Neural progenitor cell (in vitro differentiated cells): ENCODE data around the gene DEAF1. TPM values are rescaled to one million over a fixed set of nuclear protein-coding genes. Genes with fewer than 3 reads are reported as not detected.

Experiments
- DNase-seq: peaks from one replicate; pipeline ENCODE4 v3.0.0-alpha.2; 2016; ENCODE audit warnings: low spot score
- H2AFZ ChIP-seq: fragments of 200-600 bp; sonication (generic); replicated peaks from 2 replicates; pipeline ENCODE4 v1.6.1; 2016; ENCODE audit warnings: antibody characterized with exemption
- H3F3A ChIP-seq: fragments of 200-600 bp; sonication (generic); 2 replicates; pipeline ENCODE4 v1.6.1; 2016; ENCODE audit warnings: antibody characterized with exemption, low read depth
- H3K27ac ChIP-seq: fragments of 200-600 bp; sonication (generic); 2 replicates; pipeline ENCODE4 v1.5.1; 2016; ENCODE audit warnings: mild to moderate bottlenecking
- H3K27me3 ChIP-seq: fragments of 200-600 bp; sonication (generic); 2 replicates; pipeline ENCODE4 v1.6.1; 2016; ENCODE audit warnings: mild to moderate bottlenecking, moderate library complexity
- H3K36me3 ChIP-seq: fragments of 200-600 bp; sonication (generic); 2 replicates; pipeline ENCODE4 v1.5.1; 2016
- H3K4me1 ChIP-seq: fragments of 200-600 bp; sonication (generic); 2 replicates; pipeline ENCODE4 v1.6.1; 2016; ENCODE audit warnings: mixed run types
- H3K4me2 ChIP-seq: fragments of 200-600 bp; sonication (generic); 2 replicates; pipeline ENCODE4 v1.6.1; 2016
- H3K4me3 ChIP-seq: fragments of 200-600 bp; sonication (generic); 2 replicates; pipeline ENCODE4 v1.5.1; 2016
- H3K79me2 ChIP-seq: fragments of 200-600 bp; sonication (generic); 2 replicates; pipeline ENCODE4 v1.6.1; 2016; ENCODE audit warnings: low read depth
- H3K9ac ChIP-seq: fragments of 200-600 bp; sonication (generic); 2 replicates; pipeline ENCODE4 v1.6.1; 2016
- H3K9me3 ChIP-seq: fragments of 200-600 bp; sonication (generic); 2 replicates; pipeline ENCODE4 v1.5.1; 2016; ENCODE audit warnings: low read depth
- H4K20me1 ChIP-seq: fragments of 200-600 bp; sonication (generic); 2 replicates; pipeline ENCODE4 v1.6.1; 2016; ENCODE audit warnings: low read depth
- H3K27ac Mint-ChIP-seq: 3 replicates; pipeline ENCODE4 v1.8.0; 2021; ENCODE audit warnings: mixed read lengths
- H3K27me3 Mint-ChIP-seq: 2 replicates; pipeline ENCODE4 v1.8.0; 2022; ENCODE audit warnings: low read depth, mild to moderate bottlenecking, inconsistent platforms, moderate library complexity, mixed read lengths; ENCODE audit not compliant: insufficient read depth
- H3K36me3 Mint-ChIP-seq: 3 replicates; pipeline ENCODE4 v1.8.0; 2021; ENCODE audit warnings: mixed read lengths
- H3K4me1 Mint-ChIP-seq: 3 replicates; pipeline ENCODE4 v1.8.0; 2021; ENCODE audit warnings: mixed read lengths
- H3K4me3 Mint-ChIP-seq: 3 replicates; pipeline ENCODE4 v1.8.0; 2021; ENCODE audit warnings: mild to moderate bottlenecking, moderate library complexity, mixed read lengths
- H3K9me3 Mint-ChIP-seq: 3 replicates; pipeline ENCODE4 v1.8.0; 2020; ENCODE audit warnings: mixed read lengths
- EZH2 ChIP-seq: fragments of 200-600 bp; sonication (generic); IDR thresholded peaks from 2 replicates; pipeline ENCODE4 v1.6.1; 2017; ENCODE audit warnings: antibody characterized with exemption, mild to moderate bottlenecking, moderate library complexity
- EZH2phosphoT487 ChIP-seq: fragments of 200-600 bp; sonication (generic); IDR thresholded peaks from 2 replicates; pipeline ENCODE4 v1.6.1; 2017; ENCODE audit warnings: antibody characterized with exemption
- total RNA-seq: library from RNA; depleted of rRNA; stranded (reverse); fragments of >200 nt; gene quantifications from 2 replicates; pipeline ENCODE4 v1.2.3, GENCODE V29; 2015; ENCODE audit warnings: low replicate concordance
- TF ChIP-seq, protein P1 (sequence below): fragments of 200-600 bp; sonication (generic); IDR thresholded peaks from 2 replicates; pipeline ENCODE4 v1.5.1; 2017; ENCODE audit warnings: antibody characterized with exemption, mild to moderate bottlenecking

Gene DEAF1
- total RNA-seq, 1 donor from 2014 or later, result 38.4 TPM

DNA sequence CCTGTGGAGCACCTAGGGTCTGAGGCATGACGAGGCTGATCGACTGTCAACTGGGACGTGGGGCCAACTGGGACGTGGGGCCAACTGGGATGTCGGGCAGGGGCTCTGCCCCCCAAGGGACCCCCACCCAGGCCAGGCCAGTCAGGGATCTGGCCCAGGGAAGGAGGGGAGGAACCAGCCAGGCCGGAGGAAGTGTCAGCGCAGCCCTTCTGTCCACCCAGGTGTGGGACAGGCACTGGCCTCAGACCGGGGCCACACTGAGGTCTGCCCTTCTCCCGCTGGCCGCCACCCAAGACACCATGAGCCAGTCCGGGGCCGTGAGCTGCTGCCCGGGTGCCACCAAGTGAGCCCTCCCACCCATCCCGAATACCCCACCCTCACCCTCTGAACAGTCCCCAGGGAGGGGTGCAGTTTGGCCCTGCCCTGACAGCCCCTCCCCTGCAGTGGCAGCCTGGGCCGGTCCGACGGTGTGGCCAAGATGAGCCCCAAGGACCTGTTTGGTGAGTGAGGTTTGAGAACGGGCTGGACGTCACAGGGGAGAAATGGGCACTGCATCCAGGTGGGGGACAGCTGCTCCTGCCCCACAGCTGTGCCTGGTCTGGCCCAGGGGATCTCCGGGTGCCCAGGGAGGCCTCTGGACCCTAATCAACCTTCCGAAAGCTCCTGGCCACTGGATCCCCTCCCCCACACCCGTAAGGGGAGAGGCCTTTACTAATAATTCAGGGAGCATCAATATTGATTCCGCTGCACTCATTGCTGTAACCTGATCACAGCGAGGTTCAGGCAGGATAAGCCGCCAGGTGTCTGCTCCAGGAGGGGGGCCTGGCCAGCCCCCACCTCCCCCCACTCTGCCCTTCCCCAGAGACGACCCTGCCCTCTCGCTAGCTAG lies 14.3 kb upstream of the DEAF1 start:
- Mint-ChIP-seq H3K27ac (no peak overlapping the region), H3K4me1 (peaks cover 10% of the 10 kb centered on the region), H3K9me3 (no peaks in the 10 kb centered on the region), H3K36me3 (no peaks in the 10 kb centered on the region), H3K4me3 (no peak overlapping the region), H3K27me3 (peaks cover 14% of the 10 kb centered on the region)
- Histone ChIP-seq H3K9me3 (no peaks in the 10 kb centered on the region), H3K27me3 (peaks cover 22% of the 10 kb centered on the region), H3K4me2 (no peak overlapping the region), H3K4me3 (no peak overlapping the region), H4K20me1 (peaks cover 8% of the 10 kb centered on the region), H3K36me3 (no peaks in the 10 kb centered on the region), H3K79me2 (no peaks in the 10 kb centered on the region), H3K27ac (no peak overlapping the region), H2AFZ (no peak overlapping the region), H3K9ac (no peak overlapping the region), H3F3A (no peaks in the 10 kb centered on the region), H3K4me1 (peaks cover 15% of the 10 kb centered on the region)
- TF ChIP-seq, protein P1, sequence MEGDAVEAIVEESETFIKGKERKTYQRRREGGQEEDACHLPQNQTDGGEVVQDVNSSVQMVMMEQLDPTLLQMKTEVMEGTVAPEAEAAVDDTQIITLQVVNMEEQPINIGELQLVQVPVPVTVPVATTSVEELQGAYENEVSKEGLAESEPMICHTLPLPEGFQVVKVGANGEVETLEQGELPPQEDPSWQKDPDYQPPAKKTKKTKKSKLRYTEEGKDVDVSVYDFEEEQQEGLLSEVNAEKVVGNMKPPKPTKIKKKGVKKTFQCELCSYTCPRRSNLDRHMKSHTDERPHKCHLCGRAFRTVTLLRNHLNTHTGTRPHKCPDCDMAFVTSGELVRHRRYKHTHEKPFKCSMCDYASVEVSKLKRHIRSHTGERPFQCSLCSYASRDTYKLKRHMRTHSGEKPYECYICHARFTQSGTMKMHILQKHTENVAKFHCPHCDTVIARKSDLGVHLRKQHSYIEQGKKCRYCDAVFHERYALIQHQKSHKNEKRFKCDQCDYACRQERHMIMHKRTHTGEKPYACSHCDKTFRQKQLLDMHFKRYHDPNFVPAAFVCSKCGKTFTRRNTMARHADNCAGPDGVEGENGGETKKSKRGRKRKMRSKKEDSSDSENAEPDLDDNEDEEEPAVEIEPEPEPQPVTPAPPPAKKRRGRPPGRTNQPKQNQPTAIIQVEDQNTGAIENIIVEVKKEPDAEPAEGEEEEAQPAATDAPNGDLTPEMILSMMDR, result no peak
- no peak for TF ChIP-seq EZH2
- no peak for TF ChIP-seq EZH2phosphoT487
- no peak for DNase-seq

DNA sequence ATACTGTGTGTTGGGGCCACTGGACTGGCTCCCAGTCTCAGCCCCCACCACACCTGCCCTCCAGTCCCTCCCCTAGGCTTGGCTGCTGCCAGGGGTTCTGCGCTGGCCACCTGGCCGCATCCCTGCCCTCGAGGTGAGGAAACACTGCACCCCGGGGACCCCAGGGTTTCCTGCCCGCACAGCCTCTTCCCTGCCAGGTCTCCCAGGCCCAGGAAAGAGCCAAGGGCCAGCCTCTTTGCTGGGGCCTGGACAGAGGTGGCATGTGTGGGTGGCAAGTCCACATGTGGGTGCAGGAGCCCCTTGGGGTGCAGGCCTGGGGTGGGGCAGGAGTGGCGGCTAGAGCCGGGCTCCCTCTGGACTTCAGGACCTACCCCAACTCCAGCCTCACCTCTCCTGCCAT lies 13.5 kb upstream of the DEAF1 start:
- Mint-ChIP-seq H3K9me3 (no peaks in the 10 kb centered on the region), H3K27me3 (peaks cover 15% of the 10 kb centered on the region), H3K4me3 (no peak overlapping the region), H3K27ac (no peak overlapping the region), H3K36me3 (no peaks in the 10 kb centered on the region), H3K4me1 (peaks cover 10% of the 10 kb centered on the region)
- Histone ChIP-seq H3K9me3 (no peaks in the 10 kb centered on the region), H3F3A (no peaks in the 10 kb centered on the region), H3K4me2 (no peak overlapping the region), H3K36me3 (no peaks in the 10 kb centered on the region), H3K9ac (no peak overlapping the region), H3K27ac (no peak overlapping the region), H2AFZ (no peak overlapping the region), H3K27me3 (peaks cover 22% of the 10 kb centered on the region), H3K79me2 (no peaks in the 10 kb centered on the region), H4K20me1 (peaks cover 14% of the 10 kb centered on the region), H3K4me3 (no peak overlapping the region), H3K4me1 (peaks cover 15% of the 10 kb centered on the region)
- DNase-seq, result no peak
- TF ChIP-seq, protein P1, result no peak
- TF ChIP-seq EZH2, result no peak
- TF ChIP-seq EZH2phosphoT487, result no peak

DNA sequence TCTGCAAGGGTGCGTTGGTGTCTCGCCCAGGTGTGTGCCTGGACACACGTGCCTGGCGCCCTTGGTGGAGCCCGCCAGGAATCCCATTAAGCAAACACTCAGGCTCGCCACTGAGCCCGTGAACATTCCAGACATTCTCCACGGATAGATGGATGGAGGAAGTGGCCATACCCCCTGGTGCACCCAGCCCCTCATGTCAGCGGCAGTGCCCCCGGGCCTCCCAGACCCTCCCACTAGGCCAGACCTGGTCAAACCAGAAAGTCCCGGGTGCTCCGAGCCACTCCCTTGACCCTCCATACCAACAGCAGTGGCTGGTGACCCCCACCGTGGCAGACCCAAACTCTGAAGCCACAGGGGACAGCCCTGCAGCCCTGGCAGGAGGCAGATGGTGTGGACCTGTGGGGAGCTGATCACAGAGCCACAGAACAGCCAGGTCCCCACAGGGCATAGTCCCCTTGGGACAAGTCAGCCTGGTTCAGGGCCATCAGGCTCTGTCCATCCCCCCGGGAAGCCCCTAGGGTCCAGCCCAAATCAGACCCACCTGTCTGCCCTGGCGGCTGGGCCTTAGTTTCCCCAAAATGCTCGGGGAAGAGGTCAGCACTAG lies 12.9 kb upstream of the DEAF1 start:
- H3K27me3 ChIP-seq, result peaks cover 22% of the 10 kb centered on the region
- H3K36me3 Mint-ChIP-seq, result no peaks in the 10 kb centered on the region
- peaks cover 10% of the 10 kb centered on the region for H3K4me1 Mint-ChIP-seq
- no peak overlapping the region for H3K4me3 ChIP-seq
- H2AFZ ChIP-seq, result no peak overlapping the region
- H3K4me2 ChIP-seq, result no peak overlapping the region
- peaks cover 15% of the 10 kb centered on the region for H3K4me1 ChIP-seq
- no peaks in the 10 kb centered on the region for H3F3A ChIP-seq
- H3K9ac ChIP-seq, result no peak overlapping the region
- TF ChIP-seq, protein P1, result no peak
- TF ChIP-seq EZH2phosphoT487, result no peak
- no peak for TF ChIP-seq EZH2
- peak; percentile 35 for DNase-seq
- H3K27ac Mint-ChIP-seq, result no peak overlapping the region
- H3K9me3 ChIP-seq, result no peaks in the 10 kb centered on the region
- H3K27me3 Mint-ChIP-seq, result peaks cover 17% of the 10 kb centered on the region
- peak overlapping the region; percentile 46 for H3K4me3 Mint-ChIP-seq
- peaks cover 14% of the 10 kb centered on the region for H4K20me1 ChIP-seq
- no peaks in the 10 kb centered on the region for H3K9me3 Mint-ChIP-seq
- H3K36me3 ChIP-seq, result no peaks in the 10 kb centered on the region
- no peak overlapping the region for H3K27ac ChIP-seq
- no peaks in the 10 kb centered on the region for H3K79me2 ChIP-seq
